ENCODE results near the gene UBL7. TPM values are rescaled to one million over a fixed set of nuclear protein-coding genes. Genes with fewer than 3 reads are reported as not detected.

Gene UBL7
- total and polyA plus RNA-seq, 2 experiments from 2014 or later: 39.2 to 60.2 TPM

DNA sequence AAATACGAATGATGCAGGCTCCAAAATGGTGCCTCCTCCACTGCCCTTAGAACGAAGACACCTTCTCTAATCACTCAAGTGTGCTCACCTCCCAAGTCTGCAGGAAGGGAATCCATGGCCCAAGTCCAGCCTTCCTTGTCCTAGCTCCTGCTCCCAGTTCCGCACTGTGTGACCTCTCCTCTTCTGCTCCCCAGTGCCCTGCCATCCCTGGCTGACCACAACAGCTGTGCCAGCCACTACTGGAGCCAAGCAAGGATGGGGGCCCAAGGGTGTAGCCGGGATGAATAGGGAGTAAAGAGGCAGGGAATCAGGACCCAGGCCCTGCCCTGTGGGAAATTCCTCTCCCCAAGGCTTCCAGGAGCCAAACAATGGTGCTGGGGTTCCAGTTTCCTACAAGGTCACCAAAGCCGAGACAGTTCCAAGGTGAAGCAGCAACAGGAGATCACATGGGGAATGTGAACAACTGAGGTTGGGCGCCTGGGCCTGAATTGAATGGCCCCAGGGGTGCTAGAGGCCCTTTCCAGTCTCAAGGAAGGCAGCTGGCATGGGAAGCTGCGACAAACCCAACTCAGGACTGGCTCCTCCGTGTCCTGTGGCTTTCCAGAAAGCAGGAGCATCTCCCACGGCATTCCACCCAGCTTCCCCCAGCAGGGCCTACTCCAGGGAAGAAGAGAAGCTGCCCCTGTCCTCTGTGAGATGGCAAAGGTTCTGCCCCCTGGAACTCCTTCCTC is 47.4 kb downstream of the UBL7 start:
- Histone ChIP-seq H3K4me3 (no peak overlapping the region), H3K9me2 (replicated peaks; ENCODE audit: insufficient read depth) (no peaks in the 10 kb centered on the region), H3K4me2 (no peak overlapping the region), H3K9me3 (ENCODE audit: low read depth) (no peaks in the 10 kb centered on the region), H3K27me3 (no peaks in the 10 kb centered on the region), H3K27ac (no peak overlapping the region), H3K79me2 (no peaks in the 10 kb centered on the region), H3K36me3 (replicated peaks; ENCODE audit: insufficient read depth, low read depth) (no peaks in the 10 kb centered on the region), H3K4me1 (ENCODE audit: insufficient read depth) (no peaks in the 10 kb centered on the region), H2AFZ (no peak overlapping the region), H4K20me1 (ENCODE audit: insufficient read depth, poor library complexity, severe bottlenecking) (no peaks in the 10 kb centered on the region)
- WGBS (ENCODE audit: low lambda C conversion rate, missing lambda C conversion rate): 91% methylated on average over 9 of the region's 9 CpGs
- no peak for DNase-seq (ENCODE audit: low spot score)
- TF ChIP-seq, protein P1, sequence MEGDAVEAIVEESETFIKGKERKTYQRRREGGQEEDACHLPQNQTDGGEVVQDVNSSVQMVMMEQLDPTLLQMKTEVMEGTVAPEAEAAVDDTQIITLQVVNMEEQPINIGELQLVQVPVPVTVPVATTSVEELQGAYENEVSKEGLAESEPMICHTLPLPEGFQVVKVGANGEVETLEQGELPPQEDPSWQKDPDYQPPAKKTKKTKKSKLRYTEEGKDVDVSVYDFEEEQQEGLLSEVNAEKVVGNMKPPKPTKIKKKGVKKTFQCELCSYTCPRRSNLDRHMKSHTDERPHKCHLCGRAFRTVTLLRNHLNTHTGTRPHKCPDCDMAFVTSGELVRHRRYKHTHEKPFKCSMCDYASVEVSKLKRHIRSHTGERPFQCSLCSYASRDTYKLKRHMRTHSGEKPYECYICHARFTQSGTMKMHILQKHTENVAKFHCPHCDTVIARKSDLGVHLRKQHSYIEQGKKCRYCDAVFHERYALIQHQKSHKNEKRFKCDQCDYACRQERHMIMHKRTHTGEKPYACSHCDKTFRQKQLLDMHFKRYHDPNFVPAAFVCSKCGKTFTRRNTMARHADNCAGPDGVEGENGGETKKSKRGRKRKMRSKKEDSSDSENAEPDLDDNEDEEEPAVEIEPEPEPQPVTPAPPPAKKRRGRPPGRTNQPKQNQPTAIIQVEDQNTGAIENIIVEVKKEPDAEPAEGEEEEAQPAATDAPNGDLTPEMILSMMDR (IDR thresholded peaks at IDR 0.05; ENCODE audit: poor library complexity): no peak
- TF ChIP-seq EZH2 (IDR thresholded peaks at IDR 0.05; ENCODE audit: borderline replicate concordance): no peak
- no peak for TF ChIP-seq EZH2phosphoT487 (IDR thresholded peaks at IDR 0.05; ENCODE audit: low read depth, severe bottlenecking, unreplicated experiment)

DNA sequence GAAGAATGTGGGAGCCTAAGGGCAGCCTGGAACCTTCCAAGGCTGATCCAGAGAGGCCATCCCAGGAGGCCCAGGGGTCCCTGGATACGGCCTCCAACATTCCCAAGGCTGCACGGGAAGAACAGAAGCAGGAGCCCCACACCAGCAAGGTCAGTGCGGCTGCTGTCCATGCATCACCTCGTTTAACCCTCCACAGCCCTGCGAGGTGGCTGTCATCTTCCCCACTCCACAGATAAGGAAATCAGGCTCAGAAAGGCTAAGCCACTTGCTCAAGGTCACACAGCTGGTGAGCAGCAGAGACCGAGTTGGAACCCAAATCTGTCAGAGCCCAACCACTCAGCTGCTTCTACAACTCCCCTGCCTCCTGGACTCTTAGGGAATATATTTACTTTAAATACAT is 48.8 kb downstream of the UBL7 start:
- TF ChIP-seq EZH2phosphoT487 (IDR thresholded peaks at IDR 0.05; ENCODE audit: low read depth, severe bottlenecking, unreplicated experiment): no peak
- TF ChIP-seq EZH2 (IDR thresholded peaks at IDR 0.05; ENCODE audit: borderline replicate concordance): no peak
- TF ChIP-seq, protein P1 (IDR thresholded peaks at IDR 0.05; ENCODE audit: poor library complexity): no peak
- Histone ChIP-seq H3K9me3 (ENCODE audit: low read depth) (no peaks in the 10 kb centered on the region), H3K27ac (no peak overlapping the region), H3K4me2 (no peak overlapping the region), H3K9me2 (replicated peaks; ENCODE audit: insufficient read depth) (no peaks in the 10 kb centered on the region), H3K4me3 (no peak overlapping the region), H3K79me2 (no peaks in the 10 kb centered on the region), H3K27me3 (no peaks in the 10 kb centered on the region), H3K4me1 (ENCODE audit: insufficient read depth) (no peaks in the 10 kb centered on the region), H3K36me3 (replicated peaks; ENCODE audit: insufficient read depth, low read depth) (no peaks in the 10 kb centered on the region), H2AFZ (no peak overlapping the region), H4K20me1 (ENCODE audit: insufficient read depth, poor library complexity, severe bottlenecking) (no peaks in the 10 kb centered on the region)
- WGBS (ENCODE audit: low lambda C conversion rate, missing lambda C conversion rate): 83% methylated on average over 6 of the region's 6 CpGs
- DNase-seq (ENCODE audit: low spot score): no peak

DNA sequence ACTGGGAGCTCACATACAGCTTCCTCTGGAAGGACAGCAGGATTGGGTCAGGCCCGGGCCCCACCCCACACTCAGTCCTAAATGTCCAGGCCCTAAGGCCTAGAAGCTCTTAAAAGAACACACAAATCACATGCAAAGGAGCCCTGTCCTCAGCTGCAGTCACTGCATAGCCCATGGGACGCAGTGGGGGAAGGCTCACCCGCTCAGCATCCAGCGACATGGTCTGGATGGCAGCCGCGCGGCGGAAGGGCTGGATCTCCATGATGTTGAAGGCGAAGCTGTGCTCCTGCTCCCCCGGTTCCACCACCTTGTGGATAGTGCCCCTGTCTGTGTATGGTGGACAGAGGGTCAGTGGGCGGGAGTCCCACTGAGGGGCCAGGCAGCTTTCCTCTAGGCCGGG is 49.3 kb downstream of the UBL7 start:
- Histone ChIP-seq H3K36me3 (replicated peaks; ENCODE audit: insufficient read depth, low read depth) (no peaks in the 10 kb centered on the region), H3K4me1 (ENCODE audit: insufficient read depth) (no peaks in the 10 kb centered on the region), H3K4me3 (no peak overlapping the region), H3K27ac (no peak overlapping the region), H2AFZ (no peak overlapping the region), H4K20me1 (ENCODE audit: insufficient read depth, poor library complexity, severe bottlenecking) (no peaks in the 10 kb centered on the region), H3K79me2 (no peaks in the 10 kb centered on the region), H3K4me2 (no peak overlapping the region), H3K9me3 (ENCODE audit: low read depth) (no peaks in the 10 kb centered on the region), H3K9me2 (replicated peaks; ENCODE audit: insufficient read depth) (no peaks in the 10 kb centered on the region), H3K27me3 (no peaks in the 10 kb centered on the region)
- DNase-seq (ENCODE audit: low spot score): no peak
- 97% methylated on average over 12 of the region's 12 CpGs for WGBS (ENCODE audit: low lambda C conversion rate, missing lambda C conversion rate)
- TF ChIP-seq EZH2phosphoT487 (IDR thresholded peaks at IDR 0.05; ENCODE audit: low read depth, severe bottlenecking, unreplicated experiment) (no peak), EZH2 (IDR thresholded peaks at IDR 0.05; ENCODE audit: borderline replicate concordance) (no peak)
- TF ChIP-seq, protein P1 (IDR thresholded peaks at IDR 0.05; ENCODE audit: poor library complexity): no peak
